Measurements from ENCODE around the gene SMNDC1. TPM values are rescaled to one million over a fixed set of nuclear protein-coding genes. Genes with fewer than 3 reads are reported as not detected.

SMNDC1 gene
- polyA plus RNA-seq, 2 of the 4 experiments (the other 2 are of a cell fraction): 27.5 to 40.2 TPM

Other genes with a start within 250 kb of the SMNDC1 start
- 12.7 and 15.7 TPM in 2 replicates for gene MXI1, start 97.3 kb downstream of the SMNDC1 start, polyA plus RNA-seq (2011; rRNA removed)
- gene MXI1, start 97.3 kb downstream of the SMNDC1 start, polyA plus RNA-seq (2017; fragmentation: RNase III; extraction: RNeasy Plus Mini Kit Qiagen cat#74134 plus additional on column Dnase treatment): 4.8 to 7.2 TPM (median 7.1 TPM) in 3 replicates
- 152 and 171 TPM in 2 replicates for gene DUSP5, start 193.0 kb upstream of the SMNDC1 start, polyA plus RNA-seq (2011; rRNA removed)
- 47.9 to 49.3 TPM (median 48.8 TPM) in 3 replicates for gene DUSP5, start 193.0 kb upstream of the SMNDC1 start, polyA plus RNA-seq (2017; fragmentation: RNase III; extraction: RNeasy Plus Mini Kit Qiagen cat#74134 plus additional on column Dnase treatment)